ENCODE measurements around the gene POLR2E. TPM values are rescaled to one million over a fixed set of nuclear protein-coding genes. Genes with fewer than 3 reads are reported as not detected.
A peak's percentile ranks its signal among the peaks of the same experiment; 100 is the strongest.

POLR2E gene
- polyA plus RNA-seq, 3 donors: 183 to 222 (median 195) TPM

- Histone ChIP-seq H2AFZ (ENCODE audit: insufficient read depth, low read depth, low read length, poor library complexity, severe bottlenecking) (no peak overlapping the region), H3K79me2 (ENCODE audit: insufficient read depth, low read length) (peaks cover 32% of the 10 kb centered on the region), H3K4me2 (replicated peaks; ENCODE audit: extremely low read depth, low read length, poor library complexity, severe bottlenecking) (no peak overlapping the region), H3K36me3 (replicated peaks in 1 of 2; ENCODE audit: control insufficient read depth in 1 of 2, insufficient read depth in 2 of 2, low read length in 2 of 2) (peaks cover 46 to 83% of the 10 kb centered on the region in 2 donors), H4K20me1 (ENCODE audit: insufficient read depth, low read length) (peaks cover 88% of the 10 kb centered on the region), H3K9me3 (replicated peaks in 1 of 2; ENCODE audit: control insufficient read depth in 1 of 2, insufficient read depth in 1 of 2, low read length in 2 of 2) (no peaks in the 10 kb centered on the region), H3K4me1 (ENCODE audit: control insufficient read depth in 1 of 2, insufficient read depth in 2 of 2, low read length in 2 of 2) (no peaks in the 10 kb centered on the region), H3K27ac (ENCODE audit: low read depth in 1 of 2, low read length in 2 of 2) (no peak overlapping the region), H3K9ac (ENCODE audit: insufficient read depth, low read length, poor library complexity, severe bottlenecking) (no peak overlapping the region), H3K4me3 (replicated peaks in 1 of 3; ENCODE audit: low read depth in 2 of 3, low read length in 3 of 3) (no peak overlapping the region), H3K27me3 (ENCODE audit: control insufficient read depth in 2 of 2, insufficient read depth in 2 of 2, low read length in 2 of 2) (no peaks in the 10 kb centered on the region)
- Mint-ChIP-seq H3K4me1 (peaks cover 8% of the 10 kb centered on the region), H3K27ac (peak overlapping the region in 2 of 7 donors; percentile 57 to 76), H3K9me3 (peaks cover 0 to 13% (median 2%) of the 10 kb centered on the region in 7 donors), H3K4me3 (no peak overlapping the region), H3K27me3 (ENCODE audit: low read depth in 3 of 3) (peaks cover 0 to 3% (median 3%) of the 10 kb centered on the region in 3 donors), H3K36me3 (peaks cover 57 to 77% of the 10 kb centered on the region in 2 donors)
- intact Hi-C loops (cut with micrococcal nuclease): no loop called here
- no peak for TF ChIP-seq CTCF (IDR thresholded peaks at IDR 0.05)
- WGBS (ENCODE audit: insufficient coverage): 93% methylated on average over 23 of the region's 39 CpGs
- DNase-seq: no peak
These were observed 45.3 kb upstream of the POLR2E start for GRCh38 chr19:1140272-1141027.

- Mint-ChIP-seq H3K4me3 (no peak overlapping the region), H3K9me3 (peaks cover 0 to 7% (median 0%) of the 10 kb centered on the region in 7 donors), H3K36me3 (peaks cover 54 to 75% of the 10 kb centered on the region in 2 donors), H3K27me3 (ENCODE audit: low read depth in 3 of 3) (peaks cover 0 to 1% (median 0%) of the 10 kb centered on the region in 3 donors), H3K4me1 (peaks cover 16% of the 10 kb centered on the region), H3K27ac (peak overlapping the region in 4 of 7 donors; percentile 42 to 58 (median 48))
- no peak for TF ChIP-seq CTCF (IDR thresholded peaks at IDR 0.05)
- H3K79me2 ChIP-seq (ENCODE audit: insufficient read depth, low read length): peaks cover 43% of the 10 kb centered on the region
- no peak overlapping the region for H3K27ac ChIP-seq (ENCODE audit: low read depth in 1 of 2, low read length in 2 of 2)
- intact Hi-C loops (cut with micrococcal nuclease): no loop called here
- H3K4me1 ChIP-seq (ENCODE audit: control insufficient read depth in 1 of 2, insufficient read depth in 2 of 2, low read length in 2 of 2): peaks cover 4 to 5% of the 10 kb centered on the region in 2 donors
- H4K20me1 ChIP-seq (ENCODE audit: insufficient read depth, low read length): peaks cover 86% of the 10 kb centered on the region
- H2AFZ ChIP-seq (ENCODE audit: insufficient read depth, low read depth, low read length, poor library complexity, severe bottlenecking): no peak overlapping the region
- H3K36me3 ChIP-seq (replicated peaks in 1 of 2; ENCODE audit: control insufficient read depth in 1 of 2, insufficient read depth in 2 of 2, low read length in 2 of 2): peaks cover 43 to 77% of the 10 kb centered on the region in 2 donors
- no peaks in the 10 kb centered on the region for H3K27me3 ChIP-seq (ENCODE audit: control insufficient read depth in 2 of 2, insufficient read depth in 2 of 2, low read length in 2 of 2)
- H3K9ac ChIP-seq (ENCODE audit: insufficient read depth, low read length, poor library complexity, severe bottlenecking): no peak overlapping the region
- no peak overlapping the region for H3K4me3 ChIP-seq (replicated peaks in 1 of 3; ENCODE audit: low read depth in 2 of 3, low read length in 3 of 3)
- WGBS (ENCODE audit: insufficient coverage): 96% methylated on average over 13 of the region's 15 CpGs
- DNase-seq: no peak
- H3K9me3 ChIP-seq (replicated peaks in 1 of 2; ENCODE audit: control insufficient read depth in 1 of 2, insufficient read depth in 1 of 2, low read length in 2 of 2): no peaks in the 10 kb centered on the region
- H3K4me2 ChIP-seq (replicated peaks; ENCODE audit: extremely low read depth, low read length, poor library complexity, severe bottlenecking): no peak overlapping the region
These were observed 44.0 kb upstream of the POLR2E start for GRCh38 chr19:1139126-1139525.
